IMR-90 (cell line): ENCODE measurements around the gene AADACL4. TPM values are rescaled to one million over a fixed set of nuclear protein-coding genes. Genes with fewer than 3 reads are reported as not detected.

Source experiments
- ATAC-seq: fragments of 200-7000 bp; cut with Tn5 transposase; 2 replicates; pipeline ENCODE4 v1.9.1; 2020; ENCODE audit warnings: low read depth, mild to moderate bottlenecking, moderate library complexity
- BruUV-seq: library from RNA; stranded (reverse); fragments of 400-500 nt; replicated peaks from 2 replicates; lab custom pipeline; 2021; lab: Mats Ljungman, UMichigan
- CTCF ChIA-PET: fragments of 300-600 bp; formaldehyde crosslinking; extraction: SDS; loops from one replicate; lab custom pipeline; 2021; ENCODE audit warnings: antibody characterized with exemption; lab: Yijun Ruan, JAX
- POLR2A ChIA-PET: fragments of 300-600 bp; sonication (Branson Sonifier 250); formaldehyde crosslinking; loops from one replicate; lab custom pipeline; 2022; ENCODE audit warnings: antibody characterized with exemption; ENCODE audit not compliant: unreplicated experiment; lab: Charles Lee
- DNase-seq: peaks from one replicate; pipeline ENCODE4 v3.0.0; 2013
- H2AFZ ChIP-seq: replicated peaks from 2 replicates; pipeline ENCODE3; 2013; ENCODE audit warnings: low read length, mild to moderate bottlenecking; ENCODE audit not compliant: poor library complexity
- H2AK5ac ChIP-seq: 2 replicates; pipeline ENCODE4 v1.6.1; 2013; ENCODE audit warnings: low read depth, low read length, inconsistent platforms
- H2AK9ac ChIP-seq: replicated peaks from 2 replicates; pipeline ENCODE3; 2013; ENCODE audit warnings: mild to moderate bottlenecking, low read depth, low read length, moderate library complexity; ENCODE audit not compliant: poor library complexity
- H2BK120ac ChIP-seq: 2 replicates; pipeline ENCODE4 v1.6.1; 2013; ENCODE audit warnings: low read depth, low read length, inconsistent platforms
- H2BK15ac ChIP-seq: 3 replicates; pipeline ENCODE4 v1.6.1; 2013; ENCODE audit warnings: low read depth, low read length, inconsistent platforms
- H2BK20ac ChIP-seq: 2 replicates; pipeline ENCODE4 v1.6.1; 2013; ENCODE audit warnings: low read depth, mild to moderate bottlenecking, inconsistent platforms, low read length, moderate library complexity
- H2BK5ac ChIP-seq: 2 replicates; pipeline ENCODE4 v1.6.1; 2013; ENCODE audit warnings: mild to moderate bottlenecking, low read depth, low read length, inconsistent platforms; ENCODE audit not compliant: poor library complexity, severe bottlenecking
- H3K14ac ChIP-seq: replicated peaks from 2 replicates; pipeline ENCODE4 v1.6.1; 2013; ENCODE audit warnings: low read depth, low read length, inconsistent platforms
- H3K18ac ChIP-seq: 2 replicates; pipeline ENCODE4 v1.6.1; 2013; ENCODE audit warnings: low read depth, low read length, control low read depth
- H3K23ac ChIP-seq: 2 replicates; pipeline ENCODE4 v1.6.1; 2013; ENCODE audit warnings: low read depth, low read length, inconsistent platforms
- H3K27ac ChIP-seq: 2 replicates; pipeline ENCODE4 v1.5.1; 2013; ENCODE audit warnings: mild to moderate bottlenecking, control low read depth, low read length; ENCODE audit not compliant: insufficient read depth
- H3K27me3 ChIP-seq: 2 replicates; pipeline ENCODE4 v1.6.1; 2013; ENCODE audit warnings: low read length; ENCODE audit not compliant: control insufficient read depth, insufficient read depth
- H3K36me3 ChIP-seq: 2 replicates; pipeline ENCODE4 v1.6.1; 2013; ENCODE audit warnings: low read length, mixed read lengths; ENCODE audit not compliant: control insufficient read depth, insufficient read depth
- H3K4ac ChIP-seq: 2 replicates; pipeline ENCODE4 v1.6.1; 2013; ENCODE audit warnings: low read depth, low read length, inconsistent platforms
- H3K4me1 ChIP-seq: 2 replicates; pipeline ENCODE4 v1.6.1; 2013; ENCODE audit warnings: low read length, mixed read lengths; ENCODE audit not compliant: control insufficient read depth, insufficient read depth
- H3K4me2 ChIP-seq: 2 replicates; pipeline ENCODE4 v1.6.1; 2013; ENCODE audit warnings: low read depth, mild to moderate bottlenecking, control low read depth, low read length, moderate library complexity
- H3K4me3 ChIP-seq: 2 replicates; pipeline ENCODE4 v1.5.1; 2013; ENCODE audit warnings: low read depth, mild to moderate bottlenecking, control low read depth, low read length, moderate library complexity; ENCODE audit not compliant: insufficient read depth
- H3K56ac ChIP-seq: 2 replicates; pipeline ENCODE4 v1.6.1; 2013; ENCODE audit warnings: low read length, inconsistent platforms; ENCODE audit not compliant: insufficient read depth; ENCODE audit errors: extremely low read depth
- H3K79me1 ChIP-seq, 2 experiments: 2 replicates each; pipeline ENCODE4 v1.6.1; 2013; ENCODE audit warnings: low read length in 2 of 2, inconsistent platforms in 1 of 2, low read depth in 1 of 2
- H3K9ac ChIP-seq: 2 replicates; pipeline ENCODE4 v1.6.1; 2013; ENCODE audit warnings: low read depth, low read length, control low read depth
- H3K9me1 ChIP-seq: 2 replicates; pipeline ENCODE4 v1.6.1; 2013; ENCODE audit warnings: low read length, inconsistent platforms; ENCODE audit not compliant: insufficient read depth
- H3K9me3 ChIP-seq: 2 replicates; pipeline ENCODE4 v1.6.1; 2013; ENCODE audit warnings: low read length; ENCODE audit not compliant: control insufficient read depth, insufficient read depth
- H4K20me1 ChIP-seq: 2 replicates; pipeline ENCODE4 v1.6.1; 2013; ENCODE audit warnings: low read length, inconsistent platforms; ENCODE audit not compliant: insufficient read depth
- H4K5ac ChIP-seq: 2 replicates; pipeline ENCODE4 v1.6.1; 2013; ENCODE audit warnings: mild to moderate bottlenecking, low read depth, low read length, control low read depth
- H4K8ac ChIP-seq, 2 experiments: 2 replicates each; pipeline ENCODE4 v1.6.1; 2013; ENCODE audit warnings: low read depth in 2 of 2, low read length in 2 of 2, control low read depth in 1 of 2, inconsistent platforms in 1 of 2
- H4K91ac ChIP-seq: 2 replicates; pipeline ENCODE4 v1.6.1; 2013; ENCODE audit warnings: low read depth, low read length, inconsistent platforms; ENCODE audit not compliant: insufficient read depth
- CEBPB ChIP-seq: IDR thresholded peaks from 2 replicates; pipeline ENCODE4 v1.6.1; 2012; ENCODE audit warnings: low read depth, low read length, improper control_type of control experiment
- CHD1 ChIP-seq: IDR thresholded peaks from 2 replicates; pipeline ENCODE4 v1.6.1; 2012; ENCODE audit warnings: low read depth, low read length, improper control_type of control experiment
- CTCF ChIP-seq: conservative IDR thresholded peaks from 2 replicates; pipeline ENCODE4 v1.5.1; 2012; ENCODE audit warnings: mild to moderate bottlenecking, low read depth, low read length, improper control_type of control experiment
- ELK1 ChIP-seq: fragments of 150-350 bp; IDR thresholded peaks from 2 replicates; pipeline ENCODE4 v1.6.1; 2016; ENCODE audit warnings: low read depth, mild to moderate bottlenecking, low read length, moderate library complexity, borderline replicate concordance
- MAZ ChIP-seq: IDR thresholded peaks from 2 replicates; pipeline ENCODE4 v1.6.1; 2012; ENCODE audit warnings: low read depth, mild to moderate bottlenecking, low read length, improper control_type of control experiment, moderate library complexity, borderline replicate concordance
- MXI1 ChIP-seq: IDR thresholded peaks from 2 replicates; pipeline ENCODE4 v1.6.1; 2012; ENCODE audit warnings: low read depth, mild to moderate bottlenecking, low read length, moderate library complexity, borderline replicate concordance
- NFE2L2 ChIP-seq: fragments of 150-350 bp; IDR thresholded peaks from 2 replicates; pipeline ENCODE4 v1.6.1; 2016; ENCODE audit warnings: low read depth, mild to moderate bottlenecking, low read length
- RAD21 ChIP-seq: IDR thresholded peaks from 2 replicates; pipeline ENCODE4 v1.6.1; 2012; ENCODE audit warnings: low read length, improper control_type of control experiment
- RFX5 ChIP-seq: IDR thresholded peaks from 2 replicates; pipeline ENCODE4 v1.8.0; 2012; ENCODE audit warnings: low read depth, mild to moderate bottlenecking, low read length, moderate library complexity
- SMC3 ChIP-seq: fragments of 150-350 bp; IDR thresholded peaks from 2 replicates; pipeline ENCODE4 v1.6.1; 2016; ENCODE audit warnings: low read depth, mild to moderate bottlenecking, antibody characterized with exemption, low read length, moderate library complexity
- WGBS, 2 experiments: methylation state at CpG; one replicate each; pipeline versions ENCODE4 v1.1.5 to v1.1.7; 2013; ENCODE audit warnings: missing lambda C conversion rate in 2 of 2; ENCODE audit not compliant: insufficient read length in 1 of 2; ENCODE audit errors: extremely low coverage in 2 of 2; 5-methylcytosine and 5-hydroxymethylcytosine counted together
- dilution Hi-C: fragments of 300-500 bp; cut with HindIII; formaldehyde crosslinking; loops from one replicate; pipeline ENCODE4 v1.14.3; 2018; ENCODE audit warnings: low sequenced_read_pairs; ENCODE audit not compliant: unreplicated experiment
- in situ Hi-C: fragments of 300-500 bp; cut with MboI; formaldehyde crosslinking; loops from 3 replicates; pipeline ENCODE4 v1.14.3; 2019; ENCODE audit warnings: low sequenced_read_pairs, inconsistent platforms, mixed read lengths
- intact Hi-C: fragments of 100-400 bp; cut with micrococcal nuclease; formaldehyde crosslinking; loops from 2 replicates; pipeline ENCODE4 v1.10.0; 2022
- polyA plus RNA-seq, 3 experiments: library from polyadenylated mRNA; depleted of rRNA; stranded (reverse); fragments of >200 nt; gene quantifications; 2 replicates each; pipeline ENCODE4 v1.2.3, GENCODE V29; 2012; ENCODE audit warnings: low replicate concordance in 1 of 3
- total RNA-seq: library from RNA; depleted of rRNA; stranded (reverse); fragments of >200 nt; gene quantifications from 2 replicates; pipeline ENCODE4 v1.2.3, GENCODE V29; 2012

Gene AADACL4
- total and polyA plus RNA-seq, 2 of the 4 experiments (the other 2 are of a cell fraction), result not detected

GRCh38 chr1:12661606-12662219 is 17.8 kb downstream of the AADACL4 start (continued):
- TF ChIP-seq RFX5, result no peak

GRCh38 chr1:12662556-12662955 is 18.7 kb downstream of the AADACL4 start:
- no CpG with 5 or more reads among the region's 1 CpG for WGBS, 2 experiments
- CTCF ChIA-PET, result no interaction called here
- Histone ChIP-seq H2BK20ac (no peak overlapping the region), H2BK5ac (no peak overlapping the region), H3K4me1 (no peaks in the 10 kb centered on the region), H3K27me3 (peaks cover 5% of the 10 kb centered on the region), H2AFZ (no peak overlapping the region), H3K4me2 (no peak overlapping the region), H3K9ac (no peak overlapping the region), H3K79me1 (no peaks in the 10 kb centered on the region), H3K9me1 (no peaks in the 10 kb centered on the region), H3K27ac (no peak overlapping the region), H3K36me3 (no peaks in the 10 kb centered on the region), H4K20me1 (no peaks in the 10 kb centered on the region; the same call in 1 of the 2 replicates), H2AK9ac (no peak overlapping the region), H2BK15ac (no peak overlapping the region), H4K5ac (no peak overlapping the region), H2BK120ac (no peak overlapping the region), H3K9me3 (peaks cover 5% of the 10 kb centered on the region; the same call in 1 of the 2 replicates), H3K14ac (no peak overlapping the region), H2AK5ac (no peak overlapping the region), H3K56ac (no peak overlapping the region), H4K8ac (no peak overlapping the region), H3K4ac (no peak overlapping the region), H3K18ac (no peak overlapping the region), H4K91ac (no peak overlapping the region), H3K23ac (no peak overlapping the region), H3K4me3 (no peak overlapping the region)
- intact Hi-C loops, result no loop called here
- DNase-seq (no peak), ATAC-seq (no peak)
- POLR2A ChIA-PET, result interaction anchor here (0.6 kb wide), 1 partner anchor 8 kb away, joined by 5 read pairs; no protein-coding TSS in a partner anchor
- in situ Hi-C loops, result loop anchor here (5.0 kb wide), 1 partner anchor 350 kb away; no protein-coding TSS in a partner anchor
- TF ChIP-seq MAZ, result no peak
- no peak for TF ChIP-seq CHD1
- no peak for TF ChIP-seq NFE2L2
- no peak for TF ChIP-seq CEBPB
- TF ChIP-seq RAD21, result no peak
- no peak for TF ChIP-seq ELK1
- TF ChIP-seq CTCF, result no peak
- no peak for TF ChIP-seq MXI1
- no peak for TF ChIP-seq SMC3
- no TSS peak for BruUV-seq
- dilution Hi-C loops, result no loop called here
